IMR-90 (cell line): Measurements from ENCODE around the gene BANP. TPM values are rescaled to one million over a fixed set of nuclear protein-coding genes. Genes with fewer than 3 reads are reported as not detected.

Experiments
- ATAC-seq: fragments of 200-7000 bp; cut with Tn5 transposase; 2 replicates; pipeline ENCODE4 v1.9.1; 2020; ENCODE audit warnings: low read depth, mild to moderate bottlenecking, moderate library complexity
- BruUV-seq: library from RNA; stranded (reverse); fragments of 400-500 nt; replicated peaks from 2 replicates; lab custom pipeline; 2021; lab: Mats Ljungman, UMichigan
- CTCF ChIA-PET: fragments of 300-600 bp; formaldehyde crosslinking; extraction: SDS; loops from one replicate; lab custom pipeline; 2021; ENCODE audit warnings: antibody characterized with exemption; lab: Yijun Ruan, JAX
- POLR2A ChIA-PET: fragments of 300-600 bp; sonication (Branson Sonifier 250); formaldehyde crosslinking; loops from one replicate; lab custom pipeline; 2022; ENCODE audit warnings: antibody characterized with exemption; ENCODE audit not compliant: unreplicated experiment; lab: Charles Lee
- DNase-seq: peaks from one replicate; pipeline ENCODE4 v3.0.0; 2013
- H2AFZ ChIP-seq: replicated peaks from 2 replicates; pipeline ENCODE3; 2013; ENCODE audit warnings: low read length, mild to moderate bottlenecking; ENCODE audit not compliant: poor library complexity
- H2AK5ac ChIP-seq: 2 replicates; pipeline ENCODE4 v1.6.1; 2013; ENCODE audit warnings: low read depth, low read length, inconsistent platforms
- H2AK9ac ChIP-seq: replicated peaks from 2 replicates; pipeline ENCODE3; 2013; ENCODE audit warnings: mild to moderate bottlenecking, low read depth, low read length, moderate library complexity; ENCODE audit not compliant: poor library complexity
- H2BK120ac ChIP-seq: 2 replicates; pipeline ENCODE4 v1.6.1; 2013; ENCODE audit warnings: low read depth, low read length, inconsistent platforms
- H2BK15ac ChIP-seq: 3 replicates; pipeline ENCODE4 v1.6.1; 2013; ENCODE audit warnings: low read depth, low read length, inconsistent platforms
- H2BK20ac ChIP-seq: 2 replicates; pipeline ENCODE4 v1.6.1; 2013; ENCODE audit warnings: low read depth, mild to moderate bottlenecking, inconsistent platforms, low read length, moderate library complexity
- H2BK5ac ChIP-seq: 2 replicates; pipeline ENCODE4 v1.6.1; 2013; ENCODE audit warnings: mild to moderate bottlenecking, low read depth, low read length, inconsistent platforms; ENCODE audit not compliant: poor library complexity, severe bottlenecking
- H3K14ac ChIP-seq: replicated peaks from 2 replicates; pipeline ENCODE4 v1.6.1; 2013; ENCODE audit warnings: low read depth, low read length, inconsistent platforms
- H3K18ac ChIP-seq: 2 replicates; pipeline ENCODE4 v1.6.1; 2013; ENCODE audit warnings: low read depth, low read length, control low read depth
- H3K23ac ChIP-seq: 2 replicates; pipeline ENCODE4 v1.6.1; 2013; ENCODE audit warnings: low read depth, low read length, inconsistent platforms
- H3K27ac ChIP-seq: 2 replicates; pipeline ENCODE4 v1.5.1; 2013; ENCODE audit warnings: mild to moderate bottlenecking, control low read depth, low read length; ENCODE audit not compliant: insufficient read depth
- H3K27me3 ChIP-seq: 2 replicates; pipeline ENCODE4 v1.6.1; 2013; ENCODE audit warnings: low read length; ENCODE audit not compliant: control insufficient read depth, insufficient read depth
- H3K36me3 ChIP-seq: 2 replicates; pipeline ENCODE4 v1.6.1; 2013; ENCODE audit warnings: low read length, mixed read lengths; ENCODE audit not compliant: control insufficient read depth, insufficient read depth
- H3K4ac ChIP-seq: 2 replicates; pipeline ENCODE4 v1.6.1; 2013; ENCODE audit warnings: low read depth, low read length, inconsistent platforms
- H3K4me1 ChIP-seq: 2 replicates; pipeline ENCODE4 v1.6.1; 2013; ENCODE audit warnings: low read length, mixed read lengths; ENCODE audit not compliant: control insufficient read depth, insufficient read depth
- H3K4me2 ChIP-seq: 2 replicates; pipeline ENCODE4 v1.6.1; 2013; ENCODE audit warnings: low read depth, mild to moderate bottlenecking, control low read depth, low read length, moderate library complexity
- H3K4me3 ChIP-seq: 2 replicates; pipeline ENCODE4 v1.5.1; 2013; ENCODE audit warnings: low read depth, mild to moderate bottlenecking, control low read depth, low read length, moderate library complexity; ENCODE audit not compliant: insufficient read depth
- H3K56ac ChIP-seq: 2 replicates; pipeline ENCODE4 v1.6.1; 2013; ENCODE audit warnings: low read length, inconsistent platforms; ENCODE audit not compliant: insufficient read depth; ENCODE audit errors: extremely low read depth
- H3K79me1 ChIP-seq, 2 experiments: 2 replicates each; pipeline ENCODE4 v1.6.1; 2013; ENCODE audit warnings: low read length in 2 of 2, inconsistent platforms in 1 of 2, low read depth in 1 of 2
- H3K9ac ChIP-seq: 2 replicates; pipeline ENCODE4 v1.6.1; 2013; ENCODE audit warnings: low read depth, low read length, control low read depth
- H3K9me1 ChIP-seq: 2 replicates; pipeline ENCODE4 v1.6.1; 2013; ENCODE audit warnings: low read length, inconsistent platforms; ENCODE audit not compliant: insufficient read depth
- H3K9me3 ChIP-seq: 2 replicates; pipeline ENCODE4 v1.6.1; 2013; ENCODE audit warnings: low read length; ENCODE audit not compliant: control insufficient read depth, insufficient read depth
- H4K20me1 ChIP-seq: 2 replicates; pipeline ENCODE4 v1.6.1; 2013; ENCODE audit warnings: low read length, inconsistent platforms; ENCODE audit not compliant: insufficient read depth
- H4K5ac ChIP-seq: 2 replicates; pipeline ENCODE4 v1.6.1; 2013; ENCODE audit warnings: mild to moderate bottlenecking, low read depth, low read length, control low read depth
- H4K8ac ChIP-seq, 2 experiments: 2 replicates each; pipeline ENCODE4 v1.6.1; 2013; ENCODE audit warnings: low read depth in 2 of 2, low read length in 2 of 2, control low read depth in 1 of 2, inconsistent platforms in 1 of 2
- H4K91ac ChIP-seq: 2 replicates; pipeline ENCODE4 v1.6.1; 2013; ENCODE audit warnings: low read depth, low read length, inconsistent platforms; ENCODE audit not compliant: insufficient read depth
- MAFK ChIP-seq: IDR thresholded peaks from 2 replicates; pipeline ENCODE4 v1.6.1; 2012; ENCODE audit warnings: low read depth, low read length, improper control_type of control experiment
- NFE2L2 ChIP-seq: fragments of 150-350 bp; IDR thresholded peaks from 2 replicates; pipeline ENCODE4 v1.6.1; 2016; ENCODE audit warnings: low read depth, mild to moderate bottlenecking, low read length
- POLR2A ChIP-seq: IDR thresholded peaks from 2 replicates; pipeline ENCODE4 v1.6.1; 2012; ENCODE audit warnings: mild to moderate bottlenecking, low read depth, low read length
- RFX5 ChIP-seq: IDR thresholded peaks from 2 replicates; pipeline ENCODE4 v1.8.0; 2012; ENCODE audit warnings: low read depth, mild to moderate bottlenecking, low read length, moderate library complexity
- SMC3 ChIP-seq: fragments of 150-350 bp; IDR thresholded peaks from 2 replicates; pipeline ENCODE4 v1.6.1; 2016; ENCODE audit warnings: low read depth, mild to moderate bottlenecking, antibody characterized with exemption, low read length, moderate library complexity
- WGBS, 2 experiments: methylation state at CpG; one replicate each; pipeline versions ENCODE4 v1.1.5 to v1.1.7; 2013; ENCODE audit warnings: missing lambda C conversion rate in 2 of 2; ENCODE audit not compliant: insufficient read length in 1 of 2; ENCODE audit errors: extremely low coverage in 2 of 2; 5-methylcytosine and 5-hydroxymethylcytosine counted together
- dilution Hi-C: fragments of 300-500 bp; cut with HindIII; formaldehyde crosslinking; loops from one replicate; pipeline ENCODE4 v1.14.3; 2018; ENCODE audit warnings: low sequenced_read_pairs; ENCODE audit not compliant: unreplicated experiment
- in situ Hi-C: fragments of 300-500 bp; cut with MboI; formaldehyde crosslinking; loops from 3 replicates; pipeline ENCODE4 v1.14.3; 2019; ENCODE audit warnings: low sequenced_read_pairs, inconsistent platforms, mixed read lengths
- intact Hi-C: fragments of 100-400 bp; cut with micrococcal nuclease; formaldehyde crosslinking; loops from 2 replicates; pipeline ENCODE4 v1.10.0; 2022
- polyA plus RNA-seq, 3 experiments: library from polyadenylated mRNA; depleted of rRNA; stranded (reverse); fragments of >200 nt; gene quantifications; 2 replicates each; pipeline ENCODE4 v1.2.3, GENCODE V29; 2012; ENCODE audit warnings: low replicate concordance in 1 of 3
- total RNA-seq: library from RNA; depleted of rRNA; stranded (reverse); fragments of >200 nt; gene quantifications from 2 replicates; pipeline ENCODE4 v1.2.3, GENCODE V29; 2012

Gene BANP
- total and polyA plus RNA-seq, 2 of the 4 experiments (the other 2 are of a cell fraction) = 17.4 to 17.9 TPM

DNA sequence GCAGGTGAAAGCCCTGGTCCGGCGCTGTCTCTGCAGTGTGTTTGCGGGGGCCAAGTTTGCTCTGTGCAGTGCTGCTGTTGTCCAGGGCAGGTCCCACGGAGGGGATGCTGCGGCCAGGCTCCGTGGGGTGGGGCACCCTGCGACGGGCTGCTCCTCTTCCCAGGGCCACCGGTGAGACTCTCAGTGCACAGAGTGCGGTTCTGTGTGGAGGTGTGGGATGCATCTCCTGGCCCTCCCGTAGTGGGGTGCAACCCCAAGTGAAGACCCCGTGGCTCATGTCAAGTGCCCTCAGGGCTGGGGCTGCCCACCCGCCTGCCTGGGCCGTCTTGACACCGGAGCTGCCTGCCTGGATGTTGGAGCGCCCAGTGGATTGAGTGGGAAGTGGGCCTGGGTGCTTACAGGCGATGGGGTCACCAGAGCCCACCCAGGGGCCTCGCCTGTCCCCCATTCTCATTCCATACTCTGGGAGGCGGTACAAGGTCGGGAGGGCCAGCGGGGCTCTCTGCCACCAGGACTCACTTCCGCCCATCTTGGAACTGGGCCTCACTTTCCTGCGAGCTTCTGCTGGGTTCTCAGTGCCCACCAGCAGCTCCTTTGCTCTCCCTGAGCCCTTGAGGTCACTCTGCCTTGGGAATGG is 119.9 kb downstream of the BANP start:
- 97% methylated on average over 5 of the region's 23 CpGs; no CpG with 5 or more reads in 1 of the 2 experiments for WGBS, 2 experiments
- H3K27me3 ChIP-seq = no peaks in the 10 kb centered on the region
- ChIA-PET POLR2A (no interaction called here), CTCF (no interaction called here)
- BruUV-seq = no TSS peak
- no peak overlapping the region for H3K27ac ChIP-seq
- no peaks in the 10 kb centered on the region for H3K4me1 ChIP-seq
- no peak overlapping the region for H3K9ac ChIP-seq
- H2AK9ac ChIP-seq = no peak overlapping the region
- H3K9me1 ChIP-seq = no peaks in the 10 kb centered on the region; the same call in 1 of the 2 replicates
- H2BK120ac ChIP-seq = no peak overlapping the region
- dilution Hi-C loops = no loop called here
- in situ Hi-C loops = no loop called here
- no peaks in the 10 kb centered on the region for H3K79me1 ChIP-seq
- no peak overlapping the region for H2AFZ ChIP-seq
- no peak overlapping the region for H4K5ac ChIP-seq
- no peak overlapping the region for H3K4me3 ChIP-seq
- H3K4me2 ChIP-seq = no peak overlapping the region
- TF ChIP-seq NFE2L2 (no peak), SMC3 (no peak), RFX5 (no peak), POLR2A (no peak), MAFK (no peak)
- H2BK15ac ChIP-seq = no peak overlapping the region
- intact Hi-C loops = no loop called here
- no peak overlapping the region for H2AK5ac ChIP-seq
- H4K20me1 ChIP-seq = no peaks in the 10 kb centered on the region; the same call in 1 of the 2 replicates
- H3K18ac ChIP-seq = no peak overlapping the region
- H2BK5ac ChIP-seq = no peak overlapping the region
- ATAC-seq (no peak), DNase-seq (no peak)
- H4K91ac ChIP-seq = no peak overlapping the region
- H3K23ac ChIP-seq = no peak overlapping the region
- no peak overlapping the region for H3K14ac ChIP-seq
- no peaks in the 10 kb centered on the region for H3K9me3 ChIP-seq
- H3K4ac ChIP-seq = no peak overlapping the region
- no peak overlapping the region for H4K8ac ChIP-seq
- H2BK20ac ChIP-seq = no peak overlapping the region
- H3K56ac ChIP-seq = no peak overlapping the region
- peaks cover 29% of the 10 kb centered on the region for H3K36me3 ChIP-seq
